GM06990 (cell line): Measurements from ENCODE around the gene FBLN2.

Experiments
- DNase-seq: peaks from one replicate; pipeline ENCODE4 v3.0.0-alpha.2; 2011; ENCODE audit not compliant: insufficient read length; ENCODE audit errors: extremely low read depth
- H3K27me3 ChIP-seq: replicated peaks from 2 replicates; pipeline ENCODE4 v1.6.0; 2011; ENCODE audit warnings: low read length; ENCODE audit not compliant: control insufficient read depth, insufficient read depth
- H3K36me3 ChIP-seq: 2 replicates; pipeline ENCODE4 v1.5.1; 2011; ENCODE audit warnings: low read length; ENCODE audit not compliant: control insufficient read depth, insufficient read depth
- H3K4me3 ChIP-seq: replicated peaks from 2 replicates; pipeline ENCODE4 v1.5.1; 2011; ENCODE audit warnings: low read depth, mild to moderate bottlenecking, control low read depth, low read length
- TF ChIP-seq, protein P1 (sequence below): IDR thresholded peaks from 2 replicates; pipeline ENCODE4 v1.5.1; 2011; ENCODE audit warnings: low read length, control low read depth, mild to moderate bottlenecking, inconsistent platforms; ENCODE audit not compliant: insufficient read depth, poor library complexity, severe bottlenecking

FBLN2 gene

DNA sequence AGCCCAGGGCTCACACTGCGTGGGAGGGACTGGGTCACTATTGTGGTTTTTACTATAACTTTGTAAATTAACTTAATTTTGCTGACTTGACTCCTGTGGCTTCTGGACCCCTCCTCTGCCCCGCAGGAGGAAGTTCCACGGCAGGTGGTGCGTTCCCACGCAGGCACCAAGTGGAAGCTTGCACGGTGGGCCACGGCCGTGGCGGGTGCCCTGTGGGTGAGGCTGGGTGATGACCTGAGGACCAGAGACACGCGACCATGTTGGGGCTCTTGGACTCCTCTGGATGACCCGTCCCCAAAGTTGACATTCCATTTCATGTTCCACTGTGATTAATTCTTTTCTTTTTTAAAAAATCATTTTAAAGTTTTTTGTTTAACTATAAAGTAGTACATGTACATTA, 89.0 kb downstream of the FBLN2 start:
- Histone ChIP-seq H3K36me3 (no peaks in the 10 kb centered on the region), H3K27me3 (no peaks in the 10 kb centered on the region; the same call in none of the 2 replicates), H3K4me3 (no peak overlapping the region)
- TF ChIP-seq, protein P1, sequence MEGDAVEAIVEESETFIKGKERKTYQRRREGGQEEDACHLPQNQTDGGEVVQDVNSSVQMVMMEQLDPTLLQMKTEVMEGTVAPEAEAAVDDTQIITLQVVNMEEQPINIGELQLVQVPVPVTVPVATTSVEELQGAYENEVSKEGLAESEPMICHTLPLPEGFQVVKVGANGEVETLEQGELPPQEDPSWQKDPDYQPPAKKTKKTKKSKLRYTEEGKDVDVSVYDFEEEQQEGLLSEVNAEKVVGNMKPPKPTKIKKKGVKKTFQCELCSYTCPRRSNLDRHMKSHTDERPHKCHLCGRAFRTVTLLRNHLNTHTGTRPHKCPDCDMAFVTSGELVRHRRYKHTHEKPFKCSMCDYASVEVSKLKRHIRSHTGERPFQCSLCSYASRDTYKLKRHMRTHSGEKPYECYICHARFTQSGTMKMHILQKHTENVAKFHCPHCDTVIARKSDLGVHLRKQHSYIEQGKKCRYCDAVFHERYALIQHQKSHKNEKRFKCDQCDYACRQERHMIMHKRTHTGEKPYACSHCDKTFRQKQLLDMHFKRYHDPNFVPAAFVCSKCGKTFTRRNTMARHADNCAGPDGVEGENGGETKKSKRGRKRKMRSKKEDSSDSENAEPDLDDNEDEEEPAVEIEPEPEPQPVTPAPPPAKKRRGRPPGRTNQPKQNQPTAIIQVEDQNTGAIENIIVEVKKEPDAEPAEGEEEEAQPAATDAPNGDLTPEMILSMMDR, result no peak
- DNase-seq, result no peak

- no peak for DNase-seq
- H3K36me3 ChIP-seq, result no peaks in the 10 kb centered on the region
- no peak overlapping the region for H3K4me3 ChIP-seq
- no peaks in the 10 kb centered on the region; the same call in none of the 2 replicates for H3K27me3 ChIP-seq
- TF ChIP-seq, protein P1, result no peak
Observed at GRCh38 chr3:13638927-13639326, 90.0 kb downstream of the FBLN2 start.

GRCh38 chr3:13642597-13642996, 93.7 kb downstream of the FBLN2 start:
- TF ChIP-seq, protein P1, result no peak
- H3K36me3 ChIP-seq, result no peaks in the 10 kb centered on the region
- no peak for DNase-seq
- peaks cover under 1% of the 10 kb centered on the region; the same call in 1 of the 2 replicates for H3K27me3 ChIP-seq
- no peak overlapping the region for H3K4me3 ChIP-seq

- H3K36me3 ChIP-seq, result no peaks in the 10 kb centered on the region
- no peak overlapping the region for H3K4me3 ChIP-seq
- H3K27me3 ChIP-seq, result peaks cover 4% of the 10 kb centered on the region
- TF ChIP-seq, protein P1, result no peak
- DNase-seq, result no peak
Observed at GRCh38 chr3:13644341-13645117, 95.6 kb downstream of the FBLN2 start.

- Histone ChIP-seq H3K4me3 (no peak overlapping the region), H3K27me3 (peaks cover 4% of the 10 kb centered on the region), H3K36me3 (no peaks in the 10 kb centered on the region)
- TF ChIP-seq, protein P1, result no peak
- DNase-seq, result no peak
Observed at GRCh38 chr3:13645801-13646637, 97.1 kb downstream of the FBLN2 start.
